GM13976 (cell line): Measurements from ENCODE around the gene ESF1.

Experiments
- DNase-seq: peaks from one replicate; pipeline ENCODE4 v3.0.0; 2012; ENCODE audit warnings: low spot score
- CTCF ChIP-seq: IDR thresholded peaks from 2 replicates; pipeline ENCODE4 v1.5.1; 2012; ENCODE audit warnings: borderline replicate concordance, mild to moderate bottlenecking; ENCODE audit not compliant: insufficient read depth; ENCODE audit errors: extremely low read depth, missing control alignments, control extremely low read depth
- in situ Hi-C: fragments of 300-500 bp; cut with MboI; formaldehyde crosslinking; loops from one replicate; pipeline ENCODE4 v1.12.0; 2022; ENCODE audit warnings: low sequenced_read_pairs, mixed read lengths, inconsistent platforms; ENCODE audit not compliant: unreplicated experiment

ESF1 gene

GRCh38 chr20:13690943-13691342 lies 93.8 kb downstream of the ESF1 start:
- DNase-seq, result no peak
- no peak for TF ChIP-seq CTCF
- in situ Hi-C loops, result no loop called here

- in situ Hi-C loops, result no loop called here
- no peak for DNase-seq
- no peak for TF ChIP-seq CTCF
Observed at GRCh38 chr20:13687815-13688214, 96.9 kb downstream of the ESF1 start.

DNA sequence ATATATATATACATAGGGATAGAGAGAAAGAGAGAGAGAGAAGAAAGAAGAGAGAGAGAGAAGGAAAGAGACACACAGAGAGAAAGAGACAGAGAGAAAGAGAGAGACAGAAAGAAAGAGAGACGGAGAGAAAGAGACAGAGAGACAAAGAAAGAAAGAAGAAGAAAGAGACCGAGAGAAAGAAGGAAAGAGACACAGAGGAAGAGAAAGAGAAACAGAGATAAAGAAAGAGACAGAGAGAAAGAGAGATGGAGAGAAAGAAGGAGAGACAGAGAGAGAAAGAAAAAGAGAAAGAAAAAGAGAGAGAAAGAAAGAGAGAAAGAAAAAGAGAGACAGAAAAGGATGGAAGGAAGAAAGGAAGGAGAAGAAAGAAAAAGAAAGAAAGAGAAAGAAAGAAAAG lies 99.1 kb downstream of the ESF1 start:
- DNase-seq, result no peak
- in situ Hi-C loops, result no loop called here
- TF ChIP-seq CTCF, result no peak

DNA sequence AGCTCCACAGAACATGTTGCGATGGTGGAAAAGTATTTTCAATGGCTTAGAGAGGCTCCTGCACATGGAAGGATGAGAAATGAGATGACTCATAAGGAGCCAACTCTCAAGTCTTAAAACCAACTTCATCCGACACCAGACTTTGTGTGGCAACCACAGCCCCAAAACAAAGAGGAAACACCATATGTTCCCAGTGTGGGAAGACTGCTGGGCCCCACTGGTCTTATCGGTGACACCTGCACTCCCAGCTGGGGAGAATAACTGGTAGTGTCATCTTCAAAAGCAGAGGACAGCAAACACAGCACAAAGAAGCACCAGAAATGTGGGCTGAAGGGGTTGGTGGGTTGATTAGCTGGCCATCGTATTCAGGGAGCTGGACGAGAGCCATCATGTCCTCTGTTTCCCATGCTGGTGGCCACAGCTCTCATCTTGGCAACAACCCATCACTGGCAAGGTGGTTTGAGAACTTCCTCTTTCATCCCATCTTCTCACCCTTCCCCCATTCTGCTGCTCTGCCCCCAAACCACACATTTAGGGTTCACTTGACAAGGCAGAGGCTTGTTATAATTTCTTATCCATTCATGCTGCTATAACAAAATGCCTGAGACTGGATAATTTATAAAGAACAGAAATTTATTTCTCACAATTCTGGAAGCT lies 100.0 kb downstream of the ESF1 start:
- DNase-seq, result peak; percentile 28
- no peak for TF ChIP-seq CTCF
- in situ Hi-C loops, result no loop called here

DNA sequence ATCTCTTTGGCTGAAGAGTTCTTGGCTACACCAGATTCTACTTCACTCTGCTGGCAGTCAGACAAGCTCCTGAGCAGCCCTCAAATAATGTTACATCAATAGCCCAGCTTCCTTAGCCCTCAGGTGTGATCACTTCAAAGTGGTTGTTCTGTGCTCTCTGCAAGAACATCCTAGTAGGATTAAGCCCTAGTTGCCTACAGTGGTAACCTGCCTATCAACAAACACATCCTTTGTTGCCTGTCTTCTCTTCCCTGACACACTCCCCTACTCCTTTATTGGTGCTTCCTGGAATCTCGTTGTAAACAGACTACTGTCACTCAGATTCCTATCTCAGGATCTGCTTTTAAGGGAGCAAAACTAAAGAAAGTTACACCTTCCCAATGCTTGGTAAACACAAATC lies 100.9 kb downstream of the ESF1 start:
- no peak for TF ChIP-seq CTCF
- in situ Hi-C loops, result no loop called here
- no peak for DNase-seq

GRCh38 chr20:13681248-13682125 lies 103.2 kb downstream of the ESF1 start:
- no peak for TF ChIP-seq CTCF
- in situ Hi-C loops, result no loop called here
- peak; percentile 38 for DNase-seq
